DND-41 (cell line): ENCODE data around the gene FAM24B.

ENCODE experiments used
- CTCF ChIP-seq: IDR thresholded peaks from 2 replicates; pipeline ENCODE4 v1.5.1; 2012; ENCODE audit warnings: borderline replicate concordance, low read length, moderate library complexity, mild to moderate bottlenecking; ENCODE audit not compliant: poor library complexity, severe bottlenecking; ENCODE audit errors: extremely low read depth
- EZH2 ChIP-seq: IDR thresholded peaks from 3 replicates; pipeline ENCODE4 v1.6.1; 2012; ENCODE audit warnings: borderline replicate concordance, low read depth, mild to moderate bottlenecking, moderate library complexity, low read length, inconsistent platforms; ENCODE audit not compliant: severe bottlenecking

GRCh38 chr10:122850705-122851640 lies 28.4 kb downstream of the FAM24B start:
- TF ChIP-seq EZH2 (no peak), CTCF (no peak)
